Effector memory CD8-positive, alpha-beta T cell (primary cell): ENCODE data around the gene DENND6A.
A peak's percentile ranks its signal among the peaks of the same experiment; 100 is the strongest.

Experiments used
- ATAC-seq: fragments of 150-1000 bp; cut with Tn5 transposase; replicated peaks from 2 replicates; pipeline ENCODE4 v1.10.0; 2021; ENCODE audit warnings: mild to moderate bottlenecking, moderate library complexity
- DNase-seq, 3 experiments: peaks; one replicate each; pipeline ENCODE4 v3.0.0; 2021
- H3K27ac Mint-ChIP-seq, 2 donors: one replicate each; pipeline ENCODE4 v1.8.0; 2022; ENCODE audit warnings: mild to moderate bottlenecking in 2 of 2, mixed read lengths in 2 of 2, moderate library complexity in 2 of 2
- H3K27me3 Mint-ChIP-seq, 2 donors: one replicate each; pipeline ENCODE4 v1.8.0; 2022; ENCODE audit warnings: mixed read lengths in 2 of 2
- H3K36me3 Mint-ChIP-seq: one replicate; pipeline ENCODE4 v1.8.0; 2022; ENCODE audit warnings: mild to moderate bottlenecking, moderate library complexity, mixed read lengths; ENCODE audit not compliant: insufficient read depth
- H3K4me1 Mint-ChIP-seq, 2 donors: one replicate each; pipeline ENCODE4 v1.8.0; 2022; ENCODE audit warnings: low read depth in 2 of 2, mixed read lengths in 2 of 2
- H3K4me3 Mint-ChIP-seq, 2 donors: one replicate each; pipeline ENCODE4 v1.8.0; 2022; ENCODE audit warnings: mild to moderate bottlenecking in 2 of 2, mixed read lengths in 2 of 2, moderate library complexity in 2 of 2
- H3K9me3 Mint-ChIP-seq, 2 donors: one replicate each; pipeline ENCODE4 v1.8.0; 2022; ENCODE audit warnings: mixed read lengths in 2 of 2
- total RNA-seq, 9 experiments: gene quantifications; one replicate each; lab custom pipeline; 2026; lab: John Stamatoyannopoulos, UW

The DENND6A gene
- total RNA-seq: 18.2 to 80.7 (median 57.0) reads per million in 9 experiments

- Mint-ChIP-seq H3K27me3 (no peaks in the 10 kb centered on the region), H3K4me1 (peaks cover 29 to 32% of the 10 kb centered on the region in 2 donors), H3K36me3 (peaks cover 44% of the 10 kb centered on the region), H3K27ac (peak within 1 kb of the TSS; percentile 93 to 96), H3K4me3 (peak within 1 kb of the TSS; percentile 91 to 93), H3K9me3 (no peaks in the 10 kb centered on the region)
- peak; percentile 92 to 95 (median 93) for DNase-seq
- peak; percentile 76 for ATAC-seq
These were observed at the start of gene DENND6A for GRCh38 chr3:57692396-57693147. Gene DENND6A (minus strand): TSS chr3:57693077. CDS start chr3:57693018, 59 bp downstream.

- Mint-ChIP-seq H3K27me3 (no peaks in the 10 kb centered on the region), H3K4me3 (no peak overlapping the region), H3K4me1 (no peaks in the 10 kb centered on the region), H3K36me3 (no peaks in the 10 kb centered on the region), H3K9me3 (no peaks in the 10 kb centered on the region), H3K27ac (no peak overlapping the region)
- no peak for DNase-seq
- ATAC-seq: no peak
These were observed 47.1 kb upstream of the DENND6A start for GRCh38 chr3:57740027-57740426.

GRCh38 chr3:57738391-57738790 is 45.5 kb upstream of the DENND6A start:
- DNase-seq: no peak
- Mint-ChIP-seq H3K36me3 (no peaks in the 10 kb centered on the region), H3K4me1 (no peaks in the 10 kb centered on the region), H3K4me3 (no peak overlapping the region), H3K9me3 (no peaks in the 10 kb centered on the region), H3K27ac (no peak overlapping the region), H3K27me3 (no peaks in the 10 kb centered on the region)
- no peak for ATAC-seq

- DNase-seq (no peak), ATAC-seq (no peak)
- Mint-ChIP-seq H3K36me3 (no peaks in the 10 kb centered on the region), H3K27me3 (no peaks in the 10 kb centered on the region), H3K27ac (no peak overlapping the region), H3K4me1 (no peaks in the 10 kb centered on the region), H3K4me3 (no peak overlapping the region), H3K9me3 (no peaks in the 10 kb centered on the region)
These were observed 45.0 kb upstream of the DENND6A start for GRCh38 chr3:57737840-57738239.

GRCh38 chr3:57735405-57735804 is 42.5 kb upstream of the DENND6A start:
- no peak for ATAC-seq
- Mint-ChIP-seq H3K4me3 (no peak overlapping the region), H3K36me3 (no peaks in the 10 kb centered on the region), H3K9me3 (no peaks in the 10 kb centered on the region), H3K4me1 (no peaks in the 10 kb centered on the region), H3K27me3 (no peaks in the 10 kb centered on the region), H3K27ac (no peak overlapping the region)
- DNase-seq: no peak

- no peaks in the 10 kb centered on the region for H3K4me1 Mint-ChIP-seq
- no peak overlapping the region for H3K4me3 Mint-ChIP-seq
- no peak for DNase-seq
- no peaks in the 10 kb centered on the region for H3K9me3 Mint-ChIP-seq
- peaks cover 2% of the 10 kb centered on the region for H3K36me3 Mint-ChIP-seq
- no peaks in the 10 kb centered on the region for H3K27me3 Mint-ChIP-seq
- ATAC-seq: no peak
- no peak overlapping the region for H3K27ac Mint-ChIP-seq
These were observed 40.9 kb upstream of the DENND6A start for GRCh38 chr3:57733790-57734189.

GRCh38 chr3:57731311-57731710 is 38.4 kb upstream of the DENND6A start:
- DNase-seq (no peak), ATAC-seq (no peak)
- Mint-ChIP-seq H3K27ac (no peak overlapping the region), H3K9me3 (no peaks in the 10 kb centered on the region), H3K4me1 (no peaks in the 10 kb centered on the region), H3K27me3 (no peaks in the 10 kb centered on the region), H3K4me3 (no peak overlapping the region), H3K36me3 (peaks cover 2% of the 10 kb centered on the region)

GRCh38 chr3:57730682-57731081 is 37.8 kb upstream of the DENND6A start:
- DNase-seq: no peak
- H3K27me3 Mint-ChIP-seq: no peaks in the 10 kb centered on the region
- H3K36me3 Mint-ChIP-seq: peaks cover 2% of the 10 kb centered on the region
- ATAC-seq: no peak
- H3K9me3 Mint-ChIP-seq: no peaks in the 10 kb centered on the region
- H3K4me1 Mint-ChIP-seq: no peaks in the 10 kb centered on the region
- H3K4me3 Mint-ChIP-seq: no peak overlapping the region
- no peak overlapping the region for H3K27ac Mint-ChIP-seq

- Mint-ChIP-seq H3K27ac (no peak overlapping the region), H3K9me3 (no peaks in the 10 kb centered on the region), H3K27me3 (no peaks in the 10 kb centered on the region), H3K36me3 (peaks cover 2% of the 10 kb centered on the region), H3K4me3 (no peak overlapping the region), H3K4me1 (no peaks in the 10 kb centered on the region)
- ATAC-seq (no peak), DNase-seq (no peak)
These were observed 36.6 kb upstream of the DENND6A start for GRCh38 chr3:57729334-57730045.

- H3K27ac Mint-ChIP-seq: no peak overlapping the region
- no peaks in the 10 kb centered on the region for H3K4me1 Mint-ChIP-seq
- ATAC-seq: no peak
- H3K27me3 Mint-ChIP-seq: no peaks in the 10 kb centered on the region
- no peaks in the 10 kb centered on the region for H3K9me3 Mint-ChIP-seq
- DNase-seq: no peak
- peaks cover 2% of the 10 kb centered on the region for H3K36me3 Mint-ChIP-seq
- no peak overlapping the region for H3K4me3 Mint-ChIP-seq
These were observed 34.2 kb upstream of the DENND6A start for GRCh38 chr3:57727106-57727505.

GRCh38 chr3:57726397-57726796 is 33.5 kb upstream of the DENND6A start:
- H3K27ac Mint-ChIP-seq: no peak overlapping the region
- no peak overlapping the region for H3K4me3 Mint-ChIP-seq
- DNase-seq (no peak), ATAC-seq (no peak)
- no peaks in the 10 kb centered on the region for H3K9me3 Mint-ChIP-seq
- H3K27me3 Mint-ChIP-seq: no peaks in the 10 kb centered on the region
- no peaks in the 10 kb centered on the region for H3K4me1 Mint-ChIP-seq
- H3K36me3 Mint-ChIP-seq: peaks cover 2% of the 10 kb centered on the region

- Mint-ChIP-seq H3K4me3 (no peak overlapping the region), H3K27me3 (no peaks in the 10 kb centered on the region), H3K27ac (no peak overlapping the region), H3K4me1 (no peaks in the 10 kb centered on the region), H3K36me3 (peaks cover 4% of the 10 kb centered on the region), H3K9me3 (no peaks in the 10 kb centered on the region)
- DNase-seq: no peak
- no peak for ATAC-seq
These were observed 25.2 kb upstream of the DENND6A start for GRCh38 chr3:57718118-57718517.

GRCh38 chr3:57717205-57717868 is 24.5 kb upstream of the DENND6A start:
- H3K36me3 Mint-ChIP-seq: peaks cover 4% of the 10 kb centered on the region
- no peaks in the 10 kb centered on the region for H3K9me3 Mint-ChIP-seq
- no peaks in the 10 kb centered on the region for H3K27me3 Mint-ChIP-seq
- ATAC-seq (no peak), DNase-seq (no peak)
- H3K4me1 Mint-ChIP-seq: no peaks in the 10 kb centered on the region
- no peak overlapping the region for H3K27ac Mint-ChIP-seq
- H3K4me3 Mint-ChIP-seq: no peak overlapping the region

- no peaks in the 10 kb centered on the region for H3K4me1 Mint-ChIP-seq
- H3K27me3 Mint-ChIP-seq: no peaks in the 10 kb centered on the region
- H3K9me3 Mint-ChIP-seq: no peaks in the 10 kb centered on the region
- ATAC-seq: no peak
- no peak overlapping the region for H3K27ac Mint-ChIP-seq
- no peak overlapping the region for H3K4me3 Mint-ChIP-seq
- H3K36me3 Mint-ChIP-seq: peaks cover 4% of the 10 kb centered on the region
- no peak for DNase-seq
These were observed 22.8 kb upstream of the DENND6A start for GRCh38 chr3:57715686-57716085.
